ENCODE results near the gene ETS1. TPM values are rescaled to one million over a fixed set of nuclear protein-coding genes. Genes with fewer than 3 reads are reported as not detected.
A peak's percentile ranks its signal among the peaks of the same experiment; 100 is the strongest.

The ETS1 gene
- total RNA-seq, 1 experiment from 2014 or later, result 66.4 TPM

- intact Hi-C loops (cut with micrococcal nuclease; ENCODE audit: unreplicated experiment) (loop anchor here (5.0 kb wide), 1 partner anchor 110 kb away; no protein-coding TSS in a partner anchor), in situ Hi-C loops (cut with HindIII; ENCODE audit: low pct_unique_long_range_greater_than_20kb, low sequenced_read_pairs) (no loop called here)
- peak overlapping the region; percentile 94 for H3K27ac ChIP-seq (ENCODE audit: low read length)
- no peaks in the 10 kb centered on the region for H3K27me3 ChIP-seq (ENCODE audit: control insufficient read depth, insufficient read depth, low read length)
- ChIA-PET POLR2A (interaction anchor here (0.6 to 1.0 kb wide), 3 partner anchors 65 to 130 kb away, joined by 3 to 11 read pairs (median 3); no protein-coding TSS in a partner anchor), CTCF (no interaction called here)
- no TSS peak for BruUV-seq (replicated peaks)
- no peaks in the 10 kb centered on the region for H3K9me3 ChIP-seq (ENCODE audit: control insufficient read depth, insufficient read depth, low read depth, low read length)
- DNase-seq (ENCODE audit: low read depth, low spot score) (peak; percentile 97), ATAC-seq (peak; percentile 93)
- peak overlapping the region; percentile 82 to 93 for H3K4me3 ChIP-seq (ENCODE audit: low read depth in 2 of 2, low read length in 2 of 2)
- TF ChIP-seq CTCF (IDR thresholded peaks at IDR 0.05), result no peak
- peak; percentile 58; the same call in 1 of the 2 replicates for TF ChIP-seq SIN3A (IDR thresholded peaks at IDR 0.05; ENCODE audit: borderline replicate concordance, insufficient read depth, low read depth, low read length)
- TF ChIP-seq POLR2AphosphoS5 (IDR thresholded peaks at IDR 0.05; ENCODE audit: low read depth, low read length), result peak; percentile 74
- no peaks in the 10 kb centered on the region for H3K36me3 ChIP-seq (ENCODE audit: control insufficient read depth, insufficient read depth, low read length)
- H3K4me1 ChIP-seq (ENCODE audit: control insufficient read depth, insufficient read depth, low read length), result peaks cover 41% of the 10 kb centered on the region
Measured at GRCh38 chr11:128522055-128522942, 65.1 kb downstream of the ETS1 start.

GRCh38 chr11:128521682-128522054 lies 65.7 kb downstream of the ETS1 start:
- in situ Hi-C loops (cut with HindIII; ENCODE audit: low pct_unique_long_range_greater_than_20kb, low sequenced_read_pairs), result no loop called here
- H3K27ac ChIP-seq (ENCODE audit: low read length), result peak overlapping the region; percentile 92
- peak overlapping the region; percentile 82 to 93 for H3K4me3 ChIP-seq (ENCODE audit: low read depth in 2 of 2, low read length in 2 of 2)
- POLR2A ChIA-PET, result interaction anchor here (0.7 kb wide), 2 partner anchors 27 to 103 kb away, joined by 10 to 11 read pairs; no protein-coding TSS in a partner anchor
- H3K9me3 ChIP-seq (ENCODE audit: control insufficient read depth, insufficient read depth, low read depth, low read length), result no peaks in the 10 kb centered on the region
- TF ChIP-seq POLR2AphosphoS5 (IDR thresholded peaks at IDR 0.05; ENCODE audit: low read depth, low read length), result peak; percentile 23; the same call in 1 of the 2 replicates
- TF ChIP-seq CTCF (IDR thresholded peaks at IDR 0.05), result no peak
- intact Hi-C loops (cut with micrococcal nuclease; ENCODE audit: unreplicated experiment), result loop anchor here (5.0 kb wide), 1 partner anchor 111 kb away; no protein-coding TSS in a partner anchor
- DNase-seq (ENCODE audit: low read depth, low spot score) (no peak), ATAC-seq (peak; percentile 0)
- CTCF ChIA-PET, result no interaction called here
- BruUV-seq (replicated peaks), result TSS peak; percentile 83
- H3K36me3 ChIP-seq (ENCODE audit: control insufficient read depth, insufficient read depth, low read length), result no peaks in the 10 kb centered on the region
- peaks cover 47% of the 10 kb centered on the region for H3K4me1 ChIP-seq (ENCODE audit: control insufficient read depth, insufficient read depth, low read length)
- H3K27me3 ChIP-seq (ENCODE audit: control insufficient read depth, insufficient read depth, low read length), result no peaks in the 10 kb centered on the region

GRCh38 chr11:128520888-128521681 lies 66.3 kb downstream of the ETS1 start:
- Histone ChIP-seq H3K27me3 (ENCODE audit: control insufficient read depth, insufficient read depth, low read length) (no peaks in the 10 kb centered on the region), H3K36me3 (ENCODE audit: control insufficient read depth, insufficient read depth, low read length) (no peaks in the 10 kb centered on the region), H3K4me1 (ENCODE audit: control insufficient read depth, insufficient read depth, low read length) (peaks cover 53% of the 10 kb centered on the region), H3K4me3 (ENCODE audit: low read depth in 2 of 2, low read length in 2 of 2) (peak overlapping the region; percentile 82 to 93), H3K27ac (ENCODE audit: low read length) (peak overlapping the region; percentile 92), H3K9me3 (ENCODE audit: control insufficient read depth, insufficient read depth, low read depth, low read length) (no peaks in the 10 kb centered on the region)
- ATAC-seq, result no peak
- in situ Hi-C loops (cut with HindIII; ENCODE audit: low pct_unique_long_range_greater_than_20kb, low sequenced_read_pairs), result no loop called here
- ChIA-PET CTCF (no interaction called here), POLR2A (interaction anchor here (0.6 to 0.9 kb wide), 4 partner anchors 19 to 104 kb away, joined by 3 to 15 read pairs (median 10); no protein-coding TSS in a partner anchor)
- BruUV-seq (replicated peaks), result no TSS peak
- no peak for DNase-seq (ENCODE audit: low read depth, low spot score)
- intact Hi-C loops (cut with micrococcal nuclease; ENCODE audit: unreplicated experiment), result loop anchor here (5.0 kb wide), 1 partner anchor 111 kb away; no protein-coding TSS in a partner anchor
- no peak for TF ChIP-seq SIN3A (IDR thresholded peaks at IDR 0.05; ENCODE audit: borderline replicate concordance, insufficient read depth, low read depth, low read length)
- TF ChIP-seq TCF7L2 (IDR thresholded peaks at IDR 0.05; ENCODE audit: low read depth, low read length), result no peak
- TF ChIP-seq POLR2AphosphoS5 (IDR thresholded peaks at IDR 0.05; ENCODE audit: low read depth, low read length), result no peak
- no peak for TF ChIP-seq CTCF (IDR thresholded peaks at IDR 0.05)
- TF ChIP-seq REST (IDR thresholded peaks at IDR 0.05; ENCODE audit: insufficient read depth in 1 of 2, low read depth in 2 of 2, low read length in 1 of 2), result no peak
